ENCODE data around the gene PHLDA3.

The PHLDA3 gene

GRCh38 chr1:201436969-201437368 is 32.0 kb downstream of the PHLDA3 start:
- H3K4me1 Mint-ChIP-seq = peaks cover 23% of the 10 kb centered on the region
- peaks cover 16% of the 10 kb centered on the region for H3K9me3 Mint-ChIP-seq
- no peak overlapping the region for H3K4me3 Mint-ChIP-seq
- H3K27me3 Mint-ChIP-seq (ENCODE audit: low read depth) = peaks cover 8% of the 10 kb centered on the region
- no peak for TF ChIP-seq CTCF (IDR thresholded peaks at IDR 0.05; ENCODE audit: unreplicated experiment in 3 of 3)
- H3K36me3 Mint-ChIP-seq (ENCODE audit: low read depth) = no peaks in the 10 kb centered on the region
- peak overlapping the region in 2 of 3 experiments; percentile 26 to 27 for H3K27ac Mint-ChIP-seq

- Mint-ChIP-seq H3K27me3 (ENCODE audit: low read depth) (peaks cover 8% of the 10 kb centered on the region), H3K9me3 (peaks cover 12% of the 10 kb centered on the region), H3K36me3 (ENCODE audit: low read depth) (no peaks in the 10 kb centered on the region), H3K27ac (peak overlapping the region in 1 of 3 experiments; percentile 65), H3K4me1 (peaks cover 25% of the 10 kb centered on the region), H3K4me3 (no peak overlapping the region)
- TF ChIP-seq CTCF (IDR thresholded peaks at IDR 0.05; ENCODE audit: unreplicated experiment in 3 of 3) = peak in 1 of 3 experiments; percentile 23
Observed at GRCh38 chr1:201436393-201436792, 32.6 kb downstream of the PHLDA3 start.

GRCh38 chr1:201434266-201434665 is 34.7 kb downstream of the PHLDA3 start:
- Mint-ChIP-seq H3K27ac (no peak overlapping the region), H3K36me3 (ENCODE audit: low read depth) (no peaks in the 10 kb centered on the region), H3K27me3 (ENCODE audit: low read depth) (peaks cover 10% of the 10 kb centered on the region), H3K4me1 (peaks cover 41% of the 10 kb centered on the region), H3K9me3 (no peaks in the 10 kb centered on the region), H3K4me3 (no peak overlapping the region)
- no peak for TF ChIP-seq CTCF (IDR thresholded peaks at IDR 0.05; ENCODE audit: unreplicated experiment in 3 of 3)

- Mint-ChIP-seq H3K9me3 (no peaks in the 10 kb centered on the region), H3K4me3 (no peak overlapping the region), H3K27me3 (ENCODE audit: low read depth) (peaks cover 10% of the 10 kb centered on the region), H3K27ac (no peak overlapping the region), H3K36me3 (ENCODE audit: low read depth) (no peaks in the 10 kb centered on the region), H3K4me1 (peaks cover 46% of the 10 kb centered on the region)
- no peak for TF ChIP-seq CTCF (IDR thresholded peaks at IDR 0.05; ENCODE audit: unreplicated experiment in 3 of 3)
Observed at GRCh38 chr1:201433609-201434008, 35.4 kb downstream of the PHLDA3 start.

- Mint-ChIP-seq H3K36me3 (ENCODE audit: low read depth) (no peaks in the 10 kb centered on the region), H3K9me3 (no peaks in the 10 kb centered on the region), H3K4me1 (peaks cover 28% of the 10 kb centered on the region), H3K4me3 (no peak overlapping the region), H3K27ac (no peak overlapping the region), H3K27me3 (ENCODE audit: low read depth) (peaks cover 15% of the 10 kb centered on the region)
- TF ChIP-seq CTCF (IDR thresholded peaks at IDR 0.05; ENCODE audit: unreplicated experiment in 3 of 3) = no peak
Observed at GRCh38 chr1:201430776-201431175, 38.2 kb downstream of the PHLDA3 start.

GRCh38 chr1:201429736-201430501 is 39.1 kb downstream of the PHLDA3 start:
- TF ChIP-seq CTCF (IDR thresholded peaks at IDR 0.05; ENCODE audit: unreplicated experiment in 3 of 3) = no peak
- Mint-ChIP-seq H3K4me1 (peaks cover 29% of the 10 kb centered on the region), H3K4me3 (no peak overlapping the region), H3K27ac (no peak overlapping the region), H3K36me3 (ENCODE audit: low read depth) (peaks cover 4% of the 10 kb centered on the region), H3K27me3 (ENCODE audit: low read depth) (peaks cover 12% of the 10 kb centered on the region), H3K9me3 (no peaks in the 10 kb centered on the region)
